ENCODE measurements around the gene BCKDK. TPM values are rescaled to one million over a fixed set of nuclear protein-coding genes. Genes with fewer than 3 reads are reported as not detected.
A peak's percentile ranks its signal among the peaks of the same experiment; 100 is the strongest.

Gene BCKDK
- total and polyA plus RNA-seq, 2 of the 13 experiments (the other 11 are each of a cell fraction or from before 2014, with no cell fraction given) = 24.9 to 42.6 TPM

DNA sequence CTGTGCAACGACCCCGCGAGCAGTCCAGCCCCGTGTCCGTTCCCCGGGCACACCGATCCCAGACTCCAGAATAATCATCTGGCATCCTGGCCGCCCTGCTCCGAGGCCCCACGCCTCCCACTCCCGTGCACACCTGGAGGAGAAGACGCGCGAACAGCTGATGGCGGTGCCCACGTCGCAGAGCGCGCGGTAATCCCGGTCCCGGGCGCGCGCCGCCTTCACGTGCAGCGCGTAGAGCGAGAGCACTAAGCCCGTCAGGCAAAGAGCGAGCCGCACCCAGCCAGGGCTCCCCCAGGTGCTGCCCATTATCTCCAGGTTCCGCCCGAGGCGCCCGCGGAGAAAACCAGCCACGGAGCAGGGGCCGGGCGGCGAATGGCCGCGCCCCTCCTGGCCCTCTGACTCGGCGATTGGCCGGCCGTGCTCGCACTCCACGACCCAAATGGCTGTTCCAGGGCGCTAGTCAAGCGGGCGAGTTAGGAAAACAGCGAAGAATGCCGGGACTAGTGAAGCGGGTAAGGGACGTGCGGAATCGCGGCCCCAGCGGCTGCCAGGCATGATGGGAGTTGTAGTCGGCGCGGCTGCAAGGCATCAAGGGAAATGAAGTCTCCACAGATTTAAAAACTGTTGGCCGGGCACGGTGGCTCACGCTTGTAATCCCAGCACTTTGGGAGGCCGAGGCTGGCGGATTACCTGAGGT lies 13.6 kb upstream of the BCKDK start, which contains the start of gene VKORC1 (continued):
- TF ChIP-seq ETS1 (CRISPR knock-in tag; IDR thresholded peaks at IDR 0.05) (no peak; the same call in 1 of the 2 replicates), ZFY (CRISPR knock-in tag; IDR thresholded peaks at IDR 0.05) (peak; percentile 85), MXD1 (CRISPR knock-in tag; IDR thresholded peaks at IDR 0.05) (peak; percentile 93), POLR2AphosphoS5 (IDR thresholded peaks at IDR 0.05; ENCODE audit: low read depth, low read length) (peak; percentile 87)

GRCh38 chr16:31099860-31100638 lies 8.1 kb upstream of the BCKDK start:
- no TSS peak for BruUV-seq (replicated peaks)
- FAIRE-seq (no peak), ATAC-seq (no peak), DNase-seq (ENCODE audit: low spot score) (peak; percentile 34)
- Histone ChIP-seq H3K4me2 (ENCODE audit: low read depth, low read length) (no peak overlapping the region), H3K4me3 (replicated peaks in 1 of 3; ENCODE audit: insufficient read depth in 1 of 3, low read depth in 2 of 3, low read length in 3 of 3) (no peak overlapping the region), H3K27ac (ENCODE audit: extremely low read length, insufficient read depth, low read length) (no peak overlapping the region), H4K20me1 (ENCODE audit: insufficient read depth, low read length) (no peaks in the 10 kb centered on the region), H3K9me3 (ENCODE audit: low read length) (no peaks in the 10 kb centered on the region), H3K79me2 (ENCODE audit: insufficient read depth, low read length) (no peaks in the 10 kb centered on the region), H3K36me3 (replicated peaks in 1 of 2; ENCODE audit: control insufficient read depth in 1 of 2, insufficient read depth in 2 of 2, low read length in 2 of 2) (no peaks in the 10 kb centered on the region), H3K4me1 (ENCODE audit: insufficient read depth, low read length) (peaks cover 33% of the 10 kb centered on the region), H3K9ac (ENCODE audit: insufficient read depth, low read depth, low read length) (no peak overlapping the region), H3K27me3 (ENCODE audit: control insufficient read depth in 1 of 2, insufficient read depth in 2 of 2, low read length in 2 of 2) (no peaks in the 10 kb centered on the region), H2AFZ (ENCODE audit: low read length) (no peak overlapping the region)
- TF ChIP-seq FOSL2 (CRISPR knock-in tag; IDR thresholded peaks at IDR 0.05) (peak; percentile 76), ZGPAT (CRISPR knock-in tag; IDR thresholded peaks at IDR 0.05) (0 out of 2 replicates have a peak, but pooled peaks have one; percentile 15), ZNF772 (CRISPR knock-in tag; IDR thresholded peaks at IDR 0.05) (no peak), ZNF124 (CRISPR knock-in tag; IDR thresholded peaks at IDR 0.05) (no peak), NFRKB (IDR thresholded peaks at IDR 0.05) (no peak), FOXA3 (CRISPR knock-in tag; IDR thresholded peaks at IDR 0.05) (peak; percentile 61), GATAD2A (CRISPR knock-in tag; IDR thresholded peaks at IDR 0.05) (0 out of 2 replicates have a peak, but pooled peaks have one; percentile 9), FOXA1 (IDR thresholded peaks at IDR 0.05) (no peak), FOXA1 (CRISPR knock-in tag; IDR thresholded peaks at IDR 0.05) (peak; percentile 31; the same call in 1 of the 2 replicates), UBTF (CRISPR knock-in tag; IDR thresholded peaks at IDR 0.05) (no peak), SSRP1 (CRISPR knock-in tag; IDR thresholded peaks at IDR 0.05) (0 out of 2 replicates have a peak, but pooled peaks have one; percentile 58), BORCS8-MEF2B (CRISPR knock-in tag; IDR thresholded peaks at IDR 0.05) (no peak), ZFX (CRISPR knock-in tag; IDR thresholded peaks at IDR 0.05; ENCODE audit: low read depth) (0 out of 2 replicates have a peak, but pooled peaks have one; percentile 39), ZSCAN31 (CRISPR knock-in tag; IDR thresholded peaks at IDR 0.05; ENCODE audit: low read depth) (peak; percentile 100), HHEX (CRISPR knock-in tag; IDR thresholded peaks at IDR 0.05) (no peak)
- intact Hi-C loops (cut with micrococcal nuclease; ENCODE audit: unreplicated experiment) = loop anchor here (10.0 kb wide), 1 partner anchor 145 kb away; the partner anchor contains the start of gene SETD1A
- in situ Hi-C loops (cut with HindIII; ENCODE audit: extremely low pct_ligation_motif_present, low pct_unique_long_range_greater_than_20kb) = no loop called here
- CTCF ChIA-PET (ENCODE audit: low intra/inter-chr PET ratio, low total read pairs) = no interaction called here
- WGBS (ENCODE audit: low lambda C conversion rate) = 17% methylated on average over 4 of the region's 4 CpGs
- POLR2A ChIA-PET = interaction anchor here (1.0 to 3.0 kb wide), 6 partner anchors 14 to 78 kb away, joined by 3 to 25 read pairs (median 4); partner anchors contain the start of genes KAT8, ZNF646 and ZNF668
